RWPE2 (cell line): Measurements from ENCODE around the gene C2CD2.

Experiments used
- ATAC-seq: fragments of 200-7000 bp; cut with Tn5 transposase; 3 replicates; pipeline ENCODE4 v1.9.1; 2021; ENCODE audit warnings: low read depth
- DNase-seq: peaks from one replicate; pipeline ENCODE4 v3.0.0-alpha.2; 2020; ENCODE audit warnings: low spot score
- H3K27ac ChIP-seq: fragments of 450-650 bp; 2 replicates; pipeline ENCODE4 v1.5.1; 2017; ENCODE audit warnings: mild to moderate bottlenecking; ENCODE audit not compliant: poor library complexity, severe bottlenecking
- H3K27me3 ChIP-seq: fragments of 250-450 bp; sonication (Bioruptor Pico); 2 replicates; pipeline ENCODE4 v1.5.1; 2021; ENCODE audit warnings: mild to moderate bottlenecking, moderate library complexity; ENCODE audit not compliant: insufficient read depth, poor library complexity, severe bottlenecking
- H3K36me3 ChIP-seq: fragments of 250-450 bp; sonication (Bioruptor Pico); 2 replicates; pipeline ENCODE4 v1.5.1; 2020; ENCODE audit warnings: low read depth, mild to moderate bottlenecking, moderate library complexity
- H3K4me1 ChIP-seq: fragments of 250-450 bp; sonication (Bioruptor Pico); 2 replicates; pipeline ENCODE4 v1.5.1; 2021; ENCODE audit warnings: mild to moderate bottlenecking, moderate library complexity; ENCODE audit not compliant: insufficient read depth, poor library complexity, severe bottlenecking
- H3K4me3 ChIP-seq: fragments of 250-450 bp; sonication (Bioruptor Pico); 2 replicates; pipeline ENCODE4 v1.5.1; 2021; ENCODE audit warnings: mild to moderate bottlenecking, moderate library complexity; ENCODE audit not compliant: severe bottlenecking
- H3K9me3 ChIP-seq: fragments of 250-450 bp; sonication (Bioruptor Pico); 2 replicates; pipeline ENCODE4 v1.5.1; 2021; ENCODE audit warnings: mild to moderate bottlenecking, moderate library complexity; ENCODE audit not compliant: severe bottlenecking
- TF ChIP-seq, protein P1 (sequence below): fragments of 450-650 bp; IDR thresholded peaks from one replicate; pipeline ENCODE4 v1.5.1; 2017; ENCODE audit warnings: mild to moderate bottlenecking, moderate library complexity; ENCODE audit not compliant: poor library complexity, severe bottlenecking

The C2CD2 gene

DNA sequence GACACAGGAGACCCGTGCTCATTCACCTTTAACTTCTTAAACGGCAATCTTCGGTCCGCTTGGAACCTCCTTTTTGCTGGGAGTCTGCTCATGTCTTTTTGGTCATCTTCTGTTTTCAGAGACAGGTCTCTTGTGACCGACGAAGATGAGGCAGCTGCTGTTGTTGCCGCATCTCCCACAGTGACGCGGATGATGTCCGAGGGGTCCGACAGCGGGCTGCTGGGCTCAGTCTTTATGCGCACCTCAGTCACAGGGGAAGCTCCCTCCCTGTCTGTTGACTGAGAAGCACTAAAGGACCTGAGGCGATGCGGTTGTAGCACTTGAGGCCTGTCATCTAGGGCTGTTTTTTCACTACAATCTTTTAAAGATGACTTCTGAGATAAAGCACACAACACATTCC is 38.8 kb upstream of the C2CD2 start:
- no peaks in the 10 kb centered on the region for H3K27me3 ChIP-seq
- H3K4me1 ChIP-seq: no peaks in the 10 kb centered on the region
- H3K27ac ChIP-seq: no peak overlapping the region
- no peak overlapping the region for H3K4me3 ChIP-seq
- DNase-seq: no peak
- peaks cover 12% of the 10 kb centered on the region for H3K9me3 ChIP-seq
- H3K36me3 ChIP-seq: peaks cover 78% of the 10 kb centered on the region
- ATAC-seq: no peak
- TF ChIP-seq, protein P1, sequence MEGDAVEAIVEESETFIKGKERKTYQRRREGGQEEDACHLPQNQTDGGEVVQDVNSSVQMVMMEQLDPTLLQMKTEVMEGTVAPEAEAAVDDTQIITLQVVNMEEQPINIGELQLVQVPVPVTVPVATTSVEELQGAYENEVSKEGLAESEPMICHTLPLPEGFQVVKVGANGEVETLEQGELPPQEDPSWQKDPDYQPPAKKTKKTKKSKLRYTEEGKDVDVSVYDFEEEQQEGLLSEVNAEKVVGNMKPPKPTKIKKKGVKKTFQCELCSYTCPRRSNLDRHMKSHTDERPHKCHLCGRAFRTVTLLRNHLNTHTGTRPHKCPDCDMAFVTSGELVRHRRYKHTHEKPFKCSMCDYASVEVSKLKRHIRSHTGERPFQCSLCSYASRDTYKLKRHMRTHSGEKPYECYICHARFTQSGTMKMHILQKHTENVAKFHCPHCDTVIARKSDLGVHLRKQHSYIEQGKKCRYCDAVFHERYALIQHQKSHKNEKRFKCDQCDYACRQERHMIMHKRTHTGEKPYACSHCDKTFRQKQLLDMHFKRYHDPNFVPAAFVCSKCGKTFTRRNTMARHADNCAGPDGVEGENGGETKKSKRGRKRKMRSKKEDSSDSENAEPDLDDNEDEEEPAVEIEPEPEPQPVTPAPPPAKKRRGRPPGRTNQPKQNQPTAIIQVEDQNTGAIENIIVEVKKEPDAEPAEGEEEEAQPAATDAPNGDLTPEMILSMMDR: no peak

DNA sequence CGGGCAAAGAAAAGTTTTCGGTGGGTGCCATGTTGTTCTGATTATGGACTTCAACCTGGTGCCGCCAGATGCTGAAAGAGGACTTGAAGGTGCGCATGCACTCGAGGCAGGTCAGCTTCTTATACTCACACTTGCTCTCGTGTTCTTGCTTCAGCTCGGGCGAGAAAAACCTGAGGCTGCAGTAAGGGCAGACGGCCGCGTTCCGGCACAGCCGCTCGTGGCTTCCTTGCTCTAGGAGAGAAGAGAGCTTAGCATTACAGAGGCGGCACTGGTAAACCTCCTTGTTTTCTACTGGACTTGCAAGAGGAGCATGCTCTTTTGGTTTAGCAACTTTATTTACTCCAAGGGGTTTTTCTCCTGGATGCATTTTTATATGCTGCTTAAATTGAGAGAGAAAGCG is 37.8 kb upstream of the C2CD2 start:
- Histone ChIP-seq H3K27me3 (no peaks in the 10 kb centered on the region), H3K9me3 (peaks cover 12% of the 10 kb centered on the region), H3K36me3 (peaks cover 70% of the 10 kb centered on the region), H3K4me3 (no peak overlapping the region), H3K4me1 (no peaks in the 10 kb centered on the region), H3K27ac (no peak overlapping the region)
- TF ChIP-seq, protein P1: no peak
- no peak for ATAC-seq
- no peak for DNase-seq

DNA sequence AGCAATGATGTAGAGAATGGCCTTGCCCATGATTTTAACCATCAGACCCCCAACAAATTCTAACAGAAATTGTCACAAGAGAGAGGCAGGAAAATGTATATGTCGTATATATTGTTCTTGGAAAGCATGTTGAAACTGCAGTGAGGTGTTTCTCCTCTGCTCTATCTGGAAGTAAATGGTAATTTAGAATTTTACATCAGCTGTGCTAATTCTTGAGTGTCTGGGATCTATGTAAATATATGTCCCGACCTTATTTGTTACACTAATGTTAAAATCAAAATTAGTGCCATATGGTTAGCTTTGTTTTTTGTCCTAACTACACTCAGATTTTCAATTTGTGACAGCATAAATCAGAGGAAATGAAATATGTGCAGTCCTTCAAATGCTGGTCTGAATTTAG is 35.9 kb upstream of the C2CD2 start:
- ATAC-seq: no peak
- TF ChIP-seq, protein P1: no peak
- Histone ChIP-seq H3K4me1 (no peaks in the 10 kb centered on the region), H3K9me3 (no peaks in the 10 kb centered on the region), H3K27me3 (no peaks in the 10 kb centered on the region), H3K36me3 (peaks cover 56% of the 10 kb centered on the region), H3K27ac (no peak overlapping the region), H3K4me3 (no peak overlapping the region)
- DNase-seq: no peak

DNA sequence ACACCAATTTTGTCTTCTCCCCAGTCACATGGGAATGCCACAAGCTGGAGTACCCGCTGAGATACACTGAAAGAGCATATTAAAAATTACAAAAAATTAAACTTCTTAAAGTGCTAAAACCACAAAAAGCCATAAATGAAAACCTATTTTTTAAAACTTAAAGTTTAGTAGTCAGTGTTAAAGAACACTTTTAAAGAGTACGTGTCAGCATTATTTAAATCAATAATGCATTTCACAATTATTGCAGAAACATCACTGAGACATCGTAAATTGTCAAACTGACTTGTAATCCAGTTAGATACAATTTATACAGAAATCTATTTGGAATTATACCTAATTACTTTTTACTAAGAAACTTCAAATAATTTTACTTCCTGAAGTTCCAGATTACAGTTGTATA is 33.5 kb upstream of the C2CD2 start:
- DNase-seq: no peak
- ATAC-seq: no peak
- no peaks in the 10 kb centered on the region for H3K9me3 ChIP-seq
- H3K27ac ChIP-seq: no peak overlapping the region
- no peaks in the 10 kb centered on the region for H3K27me3 ChIP-seq
- no peaks in the 10 kb centered on the region for H3K4me1 ChIP-seq
- TF ChIP-seq, protein P1: no peak
- H3K4me3 ChIP-seq: no peak overlapping the region
- H3K36me3 ChIP-seq: peaks cover 34% of the 10 kb centered on the region

DNA sequence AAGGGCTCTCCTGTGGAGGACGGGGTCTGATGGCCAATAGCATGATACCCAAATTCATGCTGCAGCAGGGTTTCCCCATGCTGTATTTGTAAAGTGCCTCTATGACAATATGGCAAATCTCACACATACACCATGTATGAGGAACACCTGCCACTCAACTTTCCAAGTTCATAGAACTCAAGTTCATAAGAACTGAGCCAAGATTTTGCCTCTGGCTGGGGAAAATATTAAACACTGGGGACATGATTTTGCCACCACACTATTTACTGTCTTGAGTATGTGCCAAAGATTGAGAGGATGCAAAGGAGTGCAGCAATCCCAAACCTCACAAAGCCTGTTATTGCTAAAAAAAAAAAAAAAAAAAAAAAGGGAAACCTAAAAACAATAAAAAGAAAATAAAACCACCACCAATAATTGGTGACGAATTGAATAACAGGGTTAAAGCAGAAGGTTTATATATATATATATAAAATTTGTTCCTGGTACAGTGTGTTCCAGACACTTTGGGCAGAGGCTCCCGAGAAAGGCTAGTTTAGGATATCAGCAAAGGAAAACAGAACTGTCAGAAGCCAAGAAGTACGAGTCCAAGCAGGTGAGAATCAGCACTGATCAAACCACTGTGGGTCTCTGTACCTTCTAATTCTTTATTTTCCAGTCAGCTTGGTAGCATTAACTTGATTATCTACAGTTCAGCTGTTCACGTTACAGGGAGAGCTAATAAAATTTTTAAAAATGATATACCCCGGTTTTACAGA is 32.0 kb upstream of the C2CD2 start:
- H3K9me3 ChIP-seq: no peaks in the 10 kb centered on the region
- DNase-seq: no peak
- H3K36me3 ChIP-seq: peaks cover 19% of the 10 kb centered on the region
- H3K27ac ChIP-seq: no peak overlapping the region
- no peak for ATAC-seq
- H3K4me1 ChIP-seq: no peaks in the 10 kb centered on the region
- TF ChIP-seq, protein P1: no peak
- H3K4me3 ChIP-seq: no peak overlapping the region
- H3K27me3 ChIP-seq: no peaks in the 10 kb centered on the region
